CD14-positive monocyte (primary cell): ENCODE data around the gene PLEKHM2. TPM values are rescaled to one million over a fixed set of nuclear protein-coding genes. Genes with fewer than 3 reads are reported as not detected.

Source experiments
- DNase-seq, 3 donors: peaks; one replicate each; pipeline ENCODE4 v3.0.0-alpha.2; 2011 to 2022
- H2AFZ ChIP-seq: 2 replicates; pipeline ENCODE4 v1.6.0; 2012; ENCODE audit warnings: mild to moderate bottlenecking, low read depth, low read length, inconsistent platforms; ENCODE audit not compliant: insufficient read depth, poor library complexity, severe bottlenecking
- H3K27ac ChIP-seq, 2 donors: 1 replicate in 1 of 2; 2 replicates in 1 of 2; pipeline ENCODE4 v1.5.1; 2012 to 2013; ENCODE audit warnings: low read length in 2 of 2, control low read depth in 1 of 2, inconsistent platforms in 1 of 2, low read depth in 1 of 2, mild to moderate bottlenecking in 1 of 2
- H3K27me3 ChIP-seq, 2 donors: one replicate each; pipeline versions ENCODE4 v1.6.0 to v1.6.1; 2011 to 2013; ENCODE audit warnings: low read length in 2 of 2; ENCODE audit not compliant: control insufficient read depth in 2 of 2, insufficient read depth in 2 of 2
- H3K36me3 ChIP-seq, 2 donors: replicated peaks in 1 of 2; 1 replicate in 1 of 2; 2 replicates in 1 of 2; pipeline versions ENCODE4 v1.5.1 to v1.6.1; 2012 to 2013; ENCODE audit warnings: low read length in 2 of 2, control low read depth in 1 of 2, inconsistent platforms in 1 of 2, mild to moderate bottlenecking in 1 of 2; ENCODE audit not compliant: insufficient read depth in 2 of 2, control insufficient read depth in 1 of 2
- H3K4me1 ChIP-seq, 2 donors: 1 replicate in 1 of 2; 2 replicates in 1 of 2; pipeline versions ENCODE4 v1.5.1 to v1.6.1; 2012 to 2013; ENCODE audit warnings: low read length in 2 of 2, control low read depth in 1 of 2, inconsistent platforms in 1 of 2, mild to moderate bottlenecking in 1 of 2, moderate library complexity in 1 of 2; ENCODE audit not compliant: insufficient read depth in 2 of 2, control insufficient read depth in 1 of 2
- H3K4me2 ChIP-seq: replicated peaks from 2 replicates; pipeline ENCODE3; 2012; ENCODE audit warnings: low read length, moderate library complexity, mild to moderate bottlenecking; ENCODE audit not compliant: poor library complexity, severe bottlenecking; ENCODE audit errors: extremely low read depth
- H3K4me3 ChIP-seq, 3 experiments: fragments of 200-600 bp in 1 of 3; sonication (generic) in 1 of 3; replicated peaks in 1 of 3; 1 replicate in 2 of 3; 2 replicates in 1 of 3; pipeline ENCODE4 v1.5.1; 2011 to 2013; ENCODE audit warnings: low read length in 3 of 3, mild to moderate bottlenecking in 3 of 3, control low read depth in 2 of 3, low read depth in 2 of 3, inconsistent platforms in 1 of 3, moderate library complexity in 1 of 3
- H3K79me2 ChIP-seq: 2 replicates; pipeline ENCODE4 v1.6.0; 2012; ENCODE audit warnings: mild to moderate bottlenecking, control low read depth, inconsistent platforms, low read length, moderate library complexity; ENCODE audit not compliant: insufficient read depth
- H3K9ac ChIP-seq: 2 replicates; pipeline ENCODE4 v1.6.0; 2017; ENCODE audit warnings: low read length, mild to moderate bottlenecking; ENCODE audit not compliant: insufficient read depth, poor library complexity, severe bottlenecking
- H3K9me3 ChIP-seq, 2 donors: replicated peaks in 1 of 2; 1 replicate in 1 of 2; 2 replicates in 1 of 2; pipeline versions ENCODE4 v1.5.1 to v1.6.1; 2012 to 2013; ENCODE audit warnings: low read length in 2 of 2, control low read depth in 1 of 2; ENCODE audit not compliant: control insufficient read depth in 1 of 2, insufficient read depth in 1 of 2
- H4K20me1 ChIP-seq: 2 replicates; pipeline ENCODE4 v1.6.0; 2012; ENCODE audit warnings: mild to moderate bottlenecking, low read length, control low read depth, moderate library complexity; ENCODE audit not compliant: insufficient read depth
- H3K27ac Mint-ChIP-seq, 7 donors: one replicate each; pipeline ENCODE4 v1.8.0; 2020; ENCODE audit warnings: mild to moderate bottlenecking in 7 of 7, mixed read lengths in 7 of 7, moderate library complexity in 6 of 7, inconsistent platforms in 2 of 7
- H3K27me3 Mint-ChIP-seq, 3 donors: one replicate each; pipeline ENCODE4 v1.8.0; 2021 to 2022; ENCODE audit warnings: low read depth in 3 of 3, mild to moderate bottlenecking in 3 of 3, mixed read lengths in 3 of 3, moderate library complexity in 3 of 3, inconsistent platforms in 1 of 3
- H3K36me3 Mint-ChIP-seq, 2 donors: one replicate each; pipeline ENCODE4 v1.8.0; 2020; ENCODE audit warnings: mixed read lengths in 2 of 2, inconsistent platforms in 1 of 2, mild to moderate bottlenecking in 1 of 2
- H3K4me1 Mint-ChIP-seq: one replicate; pipeline ENCODE4 v1.8.0; 2020; ENCODE audit warnings: mild to moderate bottlenecking, mixed read lengths
- H3K4me3 Mint-ChIP-seq, 2 donors: one replicate each; pipeline ENCODE4 v1.8.0; 2020; ENCODE audit warnings: mild to moderate bottlenecking in 2 of 2, mixed read lengths in 2 of 2, moderate library complexity in 1 of 2
- H3K9me3 Mint-ChIP-seq, 7 donors: one replicate each; pipeline ENCODE4 v1.8.0; 2020 to 2022; ENCODE audit warnings: mixed read lengths in 7 of 7, mild to moderate bottlenecking in 6 of 7, moderate library complexity in 6 of 7, inconsistent platforms in 2 of 7
- CTCF ChIP-seq: fragments of 200-600 bp; IDR thresholded peaks from one replicate; pipeline ENCODE4 v1.8.0; 2022; ENCODE audit warnings: antibody characterized with exemption, mild to moderate bottlenecking
- WGBS: methylation state at CpG from one replicate; pipeline ENCODE4 v1.1.5; 2013; ENCODE audit warnings: missing lambda C conversion rate; ENCODE audit not compliant: insufficient coverage; 5-methylcytosine and 5-hydroxymethylcytosine counted together
- intact Hi-C, 2 donors: fragments of 100-400 bp; cut with micrococcal nuclease; formaldehyde crosslinking; loops; one replicate each; pipeline versions ENCODE4 v1.15.0 to v1.15.1; 2023
- polyA plus RNA-seq, 3 donors: library from polyadenylated mRNA; depleted of rRNA in 1 of 3; unstranded in 2 of 3; stranded (reverse) in 1 of 3; fragments of 300-500 nt in 2 of 3; fragments of >200 nt in 1 of 3; fragmentation: Illumina TruSeq in 2 of 3; gene quantifications; 1 replicate in 2 of 3; 2 replicates in 1 of 3; pipeline ENCODE4 v1.2.3, GENCODE V29; 2012 to 2021

The PLEKHM2 gene
- polyA plus RNA-seq, 3 donors: 4.0 to 79.3 (median 5.8) TPM

GRCh38 chr1:15771836-15772515 lies 87.9 kb downstream of the PLEKHM2 start:
- H3K27ac ChIP-seq: no peak overlapping the region
- H3K27me3 ChIP-seq: no peaks in the 10 kb centered on the region
- Mint-ChIP-seq H3K9me3 (peaks cover 0 to 2% (median 0%) of the 10 kb centered on the region in 7 donors), H3K4me1 (no peaks in the 10 kb centered on the region), H3K27me3 (peaks cover 9 to 12% (median 11%) of the 10 kb centered on the region in 3 donors), H3K4me3 (no peak overlapping the region), H3K27ac (peak overlapping the region in 1 of 7 donors; percentile 34), H3K36me3 (no peaks in the 10 kb centered on the region)
- H4K20me1 ChIP-seq: no peaks in the 10 kb centered on the region
- TF ChIP-seq CTCF: no peak
- H3K9me3 ChIP-seq: no peaks in the 10 kb centered on the region
- no peak overlapping the region for H3K9ac ChIP-seq
- H3K4me3 ChIP-seq: no peak overlapping the region
- intact Hi-C loops: no loop called here
- WGBS: 84% methylated on average over 5 of the region's 6 CpGs
- DNase-seq: no peak
- H3K4me2 ChIP-seq: no peak overlapping the region
- no peaks in the 10 kb centered on the region for H3K36me3 ChIP-seq
- no peaks in the 10 kb centered on the region for H3K79me2 ChIP-seq
- H3K4me1 ChIP-seq: no peaks in the 10 kb centered on the region
- H2AFZ ChIP-seq: no peak overlapping the region

GRCh38 chr1:15775706-15776105 lies 91.6 kb downstream of the PLEKHM2 start:
- no peaks in the 10 kb centered on the region for H3K4me1 Mint-ChIP-seq
- 90% methylated on average over 2 of the region's 2 CpGs for WGBS

More at GRCh38 chr1:15775706-15776105, 91.6 kb downstream of the PLEKHM2 start:
- Mint-ChIP-seq H3K27ac (no peak overlapping the region), H3K4me3 (no peak overlapping the region), H3K9me3 (peaks cover 0 to 2% (median 0%) of the 10 kb centered on the region in 7 donors), H3K36me3 (no peaks in the 10 kb centered on the region), H3K27me3 (peaks cover 10 to 16% (median 12%) of the 10 kb centered on the region in 3 donors)
- no peaks in the 10 kb centered on the region for H3K36me3 ChIP-seq
- no peaks in the 10 kb centered on the region for H3K4me1 ChIP-seq
- DNase-seq: no peak
- no peak overlapping the region for H3K27ac ChIP-seq
- H4K20me1 ChIP-seq: no peaks in the 10 kb centered on the region
- TF ChIP-seq CTCF: no peak
- no peak overlapping the region for H3K4me2 ChIP-seq
- no peaks in the 10 kb centered on the region for H3K27me3 ChIP-seq
- no peaks in the 10 kb centered on the region for H3K79me2 ChIP-seq
- H3K9ac ChIP-seq: no peak overlapping the region
- H3K4me3 ChIP-seq: no peak overlapping the region
- H3K9me3 ChIP-seq: no peaks in the 10 kb centered on the region
- intact Hi-C loops: no loop called here
- H2AFZ ChIP-seq: no peak overlapping the region
